GM18951 (cell line): ENCODE data around the gene NECAB2.

ENCODE experiments used
- POLR2A ChIP-seq: IDR thresholded peaks from 4 replicates; pipeline ENCODE4 v1.6.1; 2011; ENCODE audit warnings: mild to moderate bottlenecking; ENCODE audit not compliant: insufficient read length, insufficient read depth; ENCODE audit errors: extremely low read depth
- in situ Hi-C: fragments of 300-500 bp; cut with MboI; formaldehyde crosslinking; loops from one replicate; pipeline ENCODE4 v1.12.0; 2022; ENCODE audit warnings: low sequenced_read_pairs, mixed read lengths, inconsistent platforms; ENCODE audit not compliant: unreplicated experiment

Gene NECAB2

DNA sequence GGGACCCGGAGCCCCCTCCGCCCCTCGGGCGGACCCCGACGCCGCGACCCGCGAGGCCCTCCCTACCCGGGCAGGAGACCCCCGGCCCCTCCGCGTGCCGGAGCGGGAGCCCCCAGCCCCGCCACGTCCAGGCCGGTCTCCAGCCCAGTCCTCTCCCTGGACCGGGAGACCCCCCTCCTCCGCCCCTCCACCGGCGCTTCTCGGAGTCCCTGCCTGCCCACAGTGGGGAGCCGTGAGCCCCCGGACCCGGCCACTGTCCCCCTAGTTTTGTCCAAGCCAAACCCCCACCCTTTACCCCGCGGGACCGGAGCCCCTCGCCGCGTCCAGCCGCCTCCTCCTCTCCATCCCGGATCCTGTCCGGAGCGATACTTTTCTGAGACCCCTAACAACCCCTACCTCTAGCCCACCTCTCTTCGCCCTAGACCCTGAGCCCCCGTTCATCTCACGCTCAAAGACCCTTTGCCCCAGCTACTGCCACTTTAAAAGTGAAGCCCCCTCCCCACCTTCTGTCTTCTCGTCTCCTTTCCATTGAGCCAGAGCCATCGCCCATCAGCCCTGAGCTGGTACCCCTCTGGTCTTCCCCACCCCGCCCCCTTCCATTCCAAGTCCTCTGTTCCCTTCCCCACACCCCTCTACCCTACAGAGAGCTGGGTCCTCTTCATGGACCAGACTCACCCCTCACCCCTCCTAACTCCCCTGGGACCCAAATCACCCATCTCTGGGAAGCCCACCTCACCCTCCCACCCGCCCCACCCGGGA, 1.0 kb downstream of the NECAB2 start:
- TF ChIP-seq POLR2A = no peak
- in situ Hi-C loops = loop anchor here (25.0 kb wide), 1 partner anchor 218 kb away; the partner anchor contains the start of genes ADAD2 and TAF1C

DNA sequence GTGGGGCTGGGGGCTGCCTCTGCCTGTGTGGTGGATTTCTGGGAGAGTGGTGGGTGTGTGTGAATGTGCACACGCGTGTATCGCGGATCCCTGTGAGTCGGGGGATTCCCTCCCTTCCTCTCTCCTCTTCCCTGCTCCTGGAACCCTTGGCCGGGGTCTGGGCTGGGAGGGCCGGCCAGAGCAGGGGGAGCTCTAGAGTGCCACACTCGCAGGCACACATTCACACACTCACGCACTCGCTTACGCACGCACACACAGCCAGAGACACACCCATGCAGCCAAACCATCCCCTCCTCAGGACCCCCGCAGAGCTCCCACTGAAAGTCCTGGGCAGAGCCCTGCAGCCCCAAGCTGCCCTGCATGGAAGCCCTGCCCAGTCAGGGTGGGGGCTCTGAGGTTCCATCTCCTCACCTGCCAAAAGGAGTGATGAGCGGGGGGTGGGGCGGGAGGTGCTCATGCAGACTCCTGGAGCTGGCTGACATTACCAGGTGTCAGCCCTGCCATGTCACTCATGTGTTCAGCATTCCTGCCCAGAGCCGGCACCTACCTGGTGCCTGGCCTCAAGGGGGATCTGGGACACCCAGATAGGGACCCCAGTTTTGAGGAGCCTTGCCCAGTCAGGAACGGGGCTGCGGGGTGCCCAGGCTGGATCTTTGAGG, 1.9 kb downstream of the NECAB2 start:
- in situ Hi-C loops = loop anchor here (25.0 kb wide), 1 partner anchor 217 kb away; the partner anchor contains the start of genes ADAD2 and TAF1C
- TF ChIP-seq POLR2A = no peak

DNA sequence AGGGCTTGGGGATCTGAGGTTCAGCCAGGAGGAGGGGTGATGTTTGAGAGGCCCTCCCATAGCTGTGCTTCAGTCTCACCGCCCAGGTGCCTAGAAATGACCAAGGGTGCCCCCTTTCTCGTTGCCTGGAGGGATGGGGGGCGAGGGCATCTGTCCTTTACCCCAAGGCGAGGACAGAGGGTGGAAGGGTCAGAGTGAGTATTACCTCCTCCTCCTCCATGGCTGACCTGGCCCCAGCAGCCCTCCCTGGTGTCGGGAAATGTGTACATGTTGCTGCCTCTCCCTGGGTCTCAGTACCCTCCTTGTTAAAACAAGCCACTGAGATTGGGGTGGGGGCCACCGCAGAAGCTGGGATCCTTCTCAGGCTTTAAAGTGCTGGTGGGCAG, 2.4 kb downstream of the NECAB2 start:
- in situ Hi-C loops = loop anchor here (25.0 kb wide), 1 partner anchor 217 kb away; the partner anchor contains the start of genes ADAD2 and TAF1C
- no peak for TF ChIP-seq POLR2A

DNA sequence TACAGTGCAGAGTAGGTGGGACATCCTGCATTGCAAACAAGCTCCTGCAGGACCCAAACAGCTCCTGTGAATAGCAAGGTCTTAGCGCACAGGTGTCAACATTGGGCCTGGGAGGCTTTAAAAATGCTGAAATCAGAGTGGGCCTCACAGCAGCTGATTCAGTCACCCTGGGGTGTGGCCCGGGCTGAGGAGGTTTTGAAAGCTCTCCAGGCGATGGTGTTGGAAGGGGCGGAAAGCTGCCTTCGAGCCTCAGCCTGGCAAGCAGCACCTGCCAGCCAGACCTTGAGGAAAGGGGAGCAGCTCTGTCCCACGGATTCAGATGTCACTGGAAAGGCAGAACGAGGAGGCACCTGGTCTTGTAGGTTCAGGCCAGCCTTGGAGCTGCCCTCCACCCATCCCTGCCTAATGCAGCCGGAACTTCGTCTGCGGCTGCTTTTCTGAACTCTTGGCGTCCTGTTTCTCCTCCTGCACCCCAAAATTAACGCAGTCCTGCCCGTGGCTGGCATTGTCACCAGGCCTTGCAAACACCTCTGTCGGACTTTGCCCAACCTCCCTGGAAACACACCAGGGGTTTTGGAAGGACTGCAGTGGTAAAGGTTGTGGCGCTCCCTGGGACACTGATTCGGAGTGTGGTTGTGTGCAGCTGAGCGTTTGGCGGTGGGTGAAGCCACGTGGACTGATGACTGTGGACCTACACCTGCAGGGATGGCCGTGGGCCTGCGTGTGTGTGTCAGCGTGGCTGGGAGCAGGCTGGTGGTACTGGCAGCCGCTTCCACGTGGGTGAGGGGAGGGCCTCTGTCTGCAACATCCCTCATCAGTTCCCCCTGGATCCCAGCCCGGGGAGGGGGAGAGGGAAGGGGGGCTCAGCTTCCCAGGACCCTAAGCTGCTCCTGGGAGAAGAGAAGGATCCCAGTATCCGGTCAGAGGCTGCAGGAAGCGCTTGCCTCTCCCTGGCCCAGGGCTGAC, 3.4 kb downstream of the NECAB2 start:
- no peak for TF ChIP-seq POLR2A
- in situ Hi-C loops = loop anchor here (25.0 kb wide), 1 partner anchor 216 kb away; the partner anchor contains the start of genes ADAD2 and TAF1C

DNA sequence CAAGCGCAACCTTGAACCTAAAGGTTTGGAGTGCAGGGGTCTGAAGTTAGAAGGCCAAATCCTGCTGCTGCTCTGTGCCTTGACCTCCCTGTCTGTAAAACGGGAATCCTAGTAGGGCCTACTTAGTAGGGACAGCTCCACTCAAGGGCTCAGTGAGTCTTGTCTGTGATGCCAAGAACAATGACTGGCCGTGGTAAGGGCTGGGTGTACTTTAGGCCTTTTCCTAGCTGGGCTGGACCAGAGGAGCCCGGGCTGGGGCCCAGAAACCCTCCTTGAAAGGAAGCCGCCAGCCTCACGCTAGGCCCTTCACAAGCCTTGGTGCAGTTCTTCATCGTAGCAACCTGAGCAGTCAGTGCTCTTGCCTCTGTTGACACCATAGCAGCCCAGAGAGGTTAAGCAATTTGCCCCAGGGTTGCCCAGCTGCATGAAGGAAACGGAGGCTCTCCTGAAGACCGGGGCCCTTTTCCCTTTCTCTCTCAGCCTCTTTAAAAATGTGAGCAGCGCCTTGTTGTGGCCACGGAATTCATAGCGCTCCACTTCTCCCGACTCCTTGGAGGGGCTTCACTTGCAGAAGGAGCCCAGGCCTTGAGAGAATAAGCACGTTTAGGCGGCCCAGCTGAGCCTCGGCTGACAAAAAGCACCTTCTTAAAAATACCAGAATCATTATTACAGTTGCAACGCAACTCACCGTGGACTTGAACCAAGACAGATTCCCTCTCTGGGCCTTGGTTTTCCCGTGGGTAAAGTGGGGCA, 4.4 kb downstream of the NECAB2 start:
- TF ChIP-seq POLR2A = no peak
- in situ Hi-C loops = loop anchor here (25.0 kb wide), 1 partner anchor 215 kb away; the partner anchor contains the start of genes ADAD2 and TAF1C

- TF ChIP-seq POLR2A = no peak
- in situ Hi-C loops = loop anchor here (25.0 kb wide), 1 partner anchor 214 kb away; the partner anchor contains the start of genes ADAD2 and TAF1C
Observed at GRCh38 chr16:83973077-83973476, 5.0 kb downstream of the NECAB2 start.

- in situ Hi-C loops = loop anchor here (25.0 kb wide), 1 partner anchor 214 kb away; the partner anchor contains the start of genes ADAD2 and TAF1C
- TF ChIP-seq POLR2A = no peak
Observed at GRCh38 chr16:83973581-83974385, 5.7 kb downstream of the NECAB2 start.

DNA sequence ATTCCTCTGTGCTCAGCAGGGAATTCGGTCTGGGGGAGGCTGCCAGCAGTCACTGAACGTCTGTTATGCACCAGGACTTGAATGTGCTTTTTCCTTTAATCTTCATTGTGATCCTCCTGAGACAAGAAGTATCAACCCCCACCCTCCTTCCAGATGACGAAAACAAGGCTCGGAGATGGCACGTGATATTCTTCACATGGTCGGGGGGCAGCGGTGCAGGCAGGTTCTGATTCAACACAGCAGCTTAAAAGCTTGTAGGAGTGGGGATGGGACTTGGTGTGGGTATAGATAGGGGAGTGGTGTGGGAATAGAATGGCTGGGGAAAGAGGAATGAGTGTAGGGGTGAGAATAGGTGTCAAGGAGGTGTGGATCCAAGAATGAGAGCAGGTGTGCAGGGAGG, 6.4 kb downstream of the NECAB2 start:
- TF ChIP-seq POLR2A = no peak
- in situ Hi-C loops = loop anchor here (25.0 kb wide), 1 partner anchor 213 kb away; the partner anchor contains the start of genes ADAD2 and TAF1C

DNA sequence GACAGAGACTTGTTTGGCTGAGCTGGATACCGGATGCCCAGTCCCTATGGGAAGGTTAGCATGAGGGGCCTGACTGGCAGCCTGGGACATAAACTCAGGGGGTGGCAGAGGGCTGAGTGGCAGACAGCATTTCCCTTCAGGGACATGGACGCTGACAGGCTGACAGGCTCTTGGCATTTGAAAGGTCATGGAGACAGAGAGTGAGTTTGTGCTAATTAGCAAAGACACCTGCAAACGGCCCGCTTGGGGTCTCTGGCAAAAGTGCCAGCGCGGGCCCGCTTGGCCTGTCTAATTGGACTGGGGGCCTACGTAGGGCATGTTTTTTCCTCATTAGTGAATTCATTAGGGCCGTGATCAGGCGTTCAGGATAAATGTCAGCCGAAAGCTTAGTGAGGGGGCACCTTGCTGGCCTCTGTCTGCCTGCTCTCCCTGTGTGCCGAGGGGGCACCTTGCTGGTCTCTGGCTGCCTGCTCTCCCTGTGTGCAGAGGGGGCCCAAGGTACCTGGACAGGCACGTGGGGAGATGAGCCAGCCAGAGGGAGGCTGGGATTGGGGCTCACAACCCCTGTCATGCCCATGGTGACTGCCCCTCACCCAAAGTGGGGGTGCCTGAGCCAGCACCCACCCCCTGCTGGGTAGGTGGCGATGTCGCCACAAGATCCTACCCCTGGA, 7.7 kb downstream of the NECAB2 start:
- no peak for TF ChIP-seq POLR2A
- in situ Hi-C loops = no loop called here

- no peak for TF ChIP-seq POLR2A
- in situ Hi-C loops = no loop called here
Observed at GRCh38 chr16:83977056-83977815, 9.2 kb downstream of the NECAB2 start.
